Measurements from ENCODE around the gene GALNT13.

Gene GALNT13

DNA sequence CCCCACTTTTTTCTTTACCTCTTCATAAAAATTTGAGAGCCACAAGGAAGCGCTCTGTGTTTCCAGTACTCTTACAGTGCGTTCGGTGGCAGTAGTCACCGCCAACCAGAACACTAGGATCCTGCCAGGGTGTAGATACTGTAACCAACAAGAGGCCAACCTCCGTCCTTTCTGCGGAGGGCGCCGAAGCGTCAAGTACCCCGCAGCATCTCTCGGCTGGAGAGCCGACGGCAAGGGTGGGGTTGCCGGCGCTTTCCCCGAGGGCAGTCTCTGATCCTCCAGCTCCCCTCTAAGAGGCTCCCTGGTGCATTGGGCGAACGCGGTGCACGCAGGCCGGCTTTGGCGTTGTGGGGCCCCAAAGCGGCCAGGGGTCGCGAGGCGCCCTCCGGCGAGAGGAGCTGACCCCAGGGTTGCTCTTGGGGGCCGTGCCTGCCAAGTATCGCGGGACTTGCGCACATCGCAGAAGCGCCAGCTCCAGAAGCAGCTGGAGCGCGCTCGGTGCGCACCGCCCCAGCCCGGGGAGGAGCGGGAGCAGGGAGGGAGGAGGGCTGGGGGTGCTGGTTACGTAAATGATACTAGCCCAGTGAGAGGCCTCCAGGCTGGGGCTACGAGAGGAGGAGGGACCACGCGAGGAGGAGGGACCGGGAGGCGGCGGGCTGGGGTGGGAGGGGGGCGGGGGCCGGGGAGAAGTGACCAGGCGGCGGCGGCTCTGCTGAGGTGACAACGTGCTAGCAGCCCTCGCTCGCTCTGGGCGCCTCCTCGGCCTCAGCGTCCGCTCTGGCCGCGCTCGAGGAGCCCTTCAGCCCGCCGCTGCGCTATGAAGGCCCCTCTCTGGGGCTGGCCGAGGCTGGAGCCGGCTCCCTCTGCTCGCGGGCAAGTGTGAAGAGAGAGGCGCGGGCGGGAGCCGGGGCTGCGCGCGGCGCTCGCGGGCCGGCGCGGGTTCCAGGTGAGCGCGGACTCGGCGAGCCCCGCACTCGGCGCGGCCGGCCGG lies at the start of gene GALNT13:
GALNT13 (plus strand) TSS at position 692 of the 991 bp plus-strand sequence.
- Histone ChIP-seq H3K4me1 (ENCODE audit: control insufficient read depth, low read depth, low read length) (peaks cover 8% of the 10 kb centered on the region), H3K9me3 (ENCODE audit: control insufficient read depth, low read depth, low read length) (no peaks in the 10 kb centered on the region), H3K4me3 (ENCODE audit: low read length) (peak within 1 kb of the TSS; percentile 77), H3K9ac (ENCODE audit: low read length) (peak within 1 kb of the TSS; percentile 36), H3K27ac (ENCODE audit: low read length) (no peak within 1 kb of the TSS), H3K36me3 (ENCODE audit: control insufficient read depth, low read depth, low read length) (no peaks in the 10 kb centered on the region), H3K27me3 (ENCODE audit: control insufficient read depth, insufficient read depth, low read length) (peaks cover 46% of the 10 kb centered on the region)

DNA sequence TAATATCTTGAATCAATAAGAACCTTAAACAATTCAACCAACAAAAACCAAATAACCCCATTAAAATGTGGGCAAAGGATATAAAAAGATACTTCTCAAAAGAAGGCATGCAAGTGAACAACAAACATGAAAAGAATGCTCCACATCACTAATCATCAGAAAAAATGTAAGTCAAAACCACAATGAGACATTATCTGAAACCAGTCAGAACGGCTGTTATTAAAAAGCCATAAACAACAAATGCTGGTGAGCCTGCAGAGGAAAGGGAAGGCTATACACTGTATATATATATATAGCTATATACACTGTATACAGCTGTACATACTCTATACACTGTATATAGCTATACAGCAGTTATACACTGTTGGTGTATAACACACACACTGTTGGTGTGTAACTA lies 47.8 kb upstream of the GALNT13 start:
- no peaks in the 10 kb centered on the region for H3K27me3 ChIP-seq (ENCODE audit: control insufficient read depth, insufficient read depth, low read length)
- no peak overlapping the region for H3K4me3 ChIP-seq (ENCODE audit: low read length)
- H3K9ac ChIP-seq (ENCODE audit: low read length): no peak overlapping the region
- no peaks in the 10 kb centered on the region for H3K4me1 ChIP-seq (ENCODE audit: control insufficient read depth, low read depth, low read length)
- no peaks in the 10 kb centered on the region for H3K9me3 ChIP-seq (ENCODE audit: control insufficient read depth, low read depth, low read length)
- H3K36me3 ChIP-seq (ENCODE audit: control insufficient read depth, low read depth, low read length): no peaks in the 10 kb centered on the region
- H3K27ac ChIP-seq (ENCODE audit: low read length): no peak overlapping the region

DNA sequence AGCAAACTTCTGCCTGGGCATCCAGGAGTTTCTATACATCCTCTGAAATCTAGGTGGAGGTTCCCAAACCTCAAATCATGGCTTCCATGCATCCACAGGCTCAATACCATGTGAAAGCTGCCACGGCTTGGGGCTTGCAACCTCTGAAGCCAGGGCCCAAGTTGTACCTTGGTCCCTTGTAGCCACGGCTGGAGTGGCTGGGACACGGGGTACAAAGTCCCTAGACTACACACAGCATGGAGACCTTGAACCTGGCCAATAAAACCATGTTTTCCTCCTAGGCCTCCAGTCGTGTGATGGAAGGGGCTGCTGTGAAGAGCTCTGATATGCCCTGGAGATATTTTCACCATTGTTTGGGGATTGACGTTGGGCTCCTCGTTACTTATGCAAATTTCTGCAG lies 43.4 kb upstream of the GALNT13 start:
- H3K27me3 ChIP-seq (ENCODE audit: control insufficient read depth, insufficient read depth, low read length): no peaks in the 10 kb centered on the region
- H3K9ac ChIP-seq (ENCODE audit: low read length): no peak overlapping the region
- no peak overlapping the region for H3K27ac ChIP-seq (ENCODE audit: low read length)

DNA sequence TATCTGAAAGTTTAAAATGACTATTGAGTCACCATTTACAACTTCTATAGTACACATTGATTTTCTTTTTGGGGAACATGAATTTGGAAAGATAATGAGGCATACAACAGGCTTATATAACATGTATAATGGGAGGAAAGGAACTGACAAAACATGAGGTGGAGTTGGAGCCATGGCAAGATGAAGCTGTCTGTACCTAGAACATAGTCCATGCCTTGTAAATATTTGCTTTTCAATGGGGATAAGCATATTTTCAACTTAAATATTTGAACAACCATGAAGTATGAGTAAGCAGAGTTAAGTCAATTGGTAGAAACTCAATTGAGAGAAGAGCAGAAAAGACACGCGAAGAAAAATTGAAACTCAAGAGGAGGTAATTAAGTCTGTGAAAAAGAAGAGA lies 37.1 kb upstream of the GALNT13 start:
- H3K4me1 ChIP-seq (ENCODE audit: control insufficient read depth, low read depth, low read length): no peaks in the 10 kb centered on the region
- H3K36me3 ChIP-seq (ENCODE audit: control insufficient read depth, low read depth, low read length): no peaks in the 10 kb centered on the region
- no peaks in the 10 kb centered on the region for H3K27me3 ChIP-seq (ENCODE audit: control insufficient read depth, insufficient read depth, low read length)
- H3K4me3 ChIP-seq (ENCODE audit: low read length): no peak overlapping the region
- H3K9me3 ChIP-seq (ENCODE audit: control insufficient read depth, low read depth, low read length): no peaks in the 10 kb centered on the region
- no peak overlapping the region for H3K27ac ChIP-seq (ENCODE audit: low read length)
- H3K9ac ChIP-seq (ENCODE audit: low read length): no peak overlapping the region

More for the DNA sequence above, 43.4 kb upstream of the GALNT13 start:
- no peaks in the 10 kb centered on the region for H3K4me1 ChIP-seq (ENCODE audit: control insufficient read depth, low read depth, low read length)
- no peaks in the 10 kb centered on the region for H3K9me3 ChIP-seq (ENCODE audit: control insufficient read depth, low read depth, low read length)
- H3K4me3 ChIP-seq (ENCODE audit: low read length): no peak overlapping the region
- no peaks in the 10 kb centered on the region for H3K36me3 ChIP-seq (ENCODE audit: control insufficient read depth, low read depth, low read length)

DNA sequence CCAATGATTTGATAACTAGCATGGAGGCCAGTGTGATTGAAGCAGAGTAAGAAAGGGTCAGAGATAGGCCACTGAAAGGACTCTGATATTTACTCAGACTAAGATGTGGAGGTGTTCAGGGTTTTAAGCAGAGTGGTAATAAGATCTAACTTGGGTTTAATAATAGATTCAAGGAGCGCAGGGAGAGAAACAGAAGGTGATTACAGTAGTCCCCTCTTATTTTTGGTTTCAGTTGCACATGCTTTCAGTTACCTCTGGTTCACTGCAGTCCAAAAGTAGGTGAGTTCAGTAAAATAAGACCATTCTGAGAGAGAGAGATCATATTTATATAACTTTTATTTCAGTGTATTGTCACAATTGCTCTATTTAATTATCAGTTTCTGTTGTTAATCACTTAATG lies 13.5 kb upstream of the GALNT13 start:
- Histone ChIP-seq H3K9ac (ENCODE audit: low read length) (no peak overlapping the region), H3K9me3 (ENCODE audit: control insufficient read depth, low read depth, low read length) (no peaks in the 10 kb centered on the region), H3K36me3 (ENCODE audit: control insufficient read depth, low read depth, low read length) (no peaks in the 10 kb centered on the region), H3K4me1 (ENCODE audit: control insufficient read depth, low read depth, low read length) (no peaks in the 10 kb centered on the region), H3K27ac (ENCODE audit: low read length) (no peak overlapping the region), H3K4me3 (ENCODE audit: low read length) (no peak overlapping the region), H3K27me3 (ENCODE audit: control insufficient read depth, insufficient read depth, low read length) (no peaks in the 10 kb centered on the region)

DNA sequence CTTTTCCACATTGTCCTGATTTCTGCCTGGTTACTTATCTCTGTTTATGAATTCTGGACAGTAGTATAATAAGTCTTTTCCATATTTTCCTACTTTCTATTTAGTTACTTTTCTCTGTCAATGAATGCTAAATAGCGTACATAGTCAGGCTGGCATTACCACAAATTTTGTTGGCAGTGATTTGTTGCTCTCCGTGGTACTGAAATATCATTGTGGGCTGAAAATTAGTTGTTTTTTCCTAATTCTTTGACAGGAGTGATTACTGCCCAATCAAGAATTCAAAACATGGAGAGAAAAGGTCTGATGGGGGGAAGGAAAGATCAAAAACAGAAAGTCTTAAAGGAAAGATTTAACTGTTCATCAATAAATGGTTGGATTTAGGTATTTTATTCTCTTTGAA lies 7.7 kb upstream of the GALNT13 start:
- no peaks in the 10 kb centered on the region for H3K27me3 ChIP-seq (ENCODE audit: control insufficient read depth, insufficient read depth, low read length)
- no peaks in the 10 kb centered on the region for H3K9me3 ChIP-seq (ENCODE audit: control insufficient read depth, low read depth, low read length)
- no peak overlapping the region for H3K9ac ChIP-seq (ENCODE audit: low read length)
- H3K36me3 ChIP-seq (ENCODE audit: control insufficient read depth, low read depth, low read length): no peaks in the 10 kb centered on the region
- no peak overlapping the region for H3K4me3 ChIP-seq (ENCODE audit: low read length)
- H3K4me1 ChIP-seq (ENCODE audit: control insufficient read depth, low read depth, low read length): no peaks in the 10 kb centered on the region
- no peak overlapping the region for H3K27ac ChIP-seq (ENCODE audit: low read length)

DNA sequence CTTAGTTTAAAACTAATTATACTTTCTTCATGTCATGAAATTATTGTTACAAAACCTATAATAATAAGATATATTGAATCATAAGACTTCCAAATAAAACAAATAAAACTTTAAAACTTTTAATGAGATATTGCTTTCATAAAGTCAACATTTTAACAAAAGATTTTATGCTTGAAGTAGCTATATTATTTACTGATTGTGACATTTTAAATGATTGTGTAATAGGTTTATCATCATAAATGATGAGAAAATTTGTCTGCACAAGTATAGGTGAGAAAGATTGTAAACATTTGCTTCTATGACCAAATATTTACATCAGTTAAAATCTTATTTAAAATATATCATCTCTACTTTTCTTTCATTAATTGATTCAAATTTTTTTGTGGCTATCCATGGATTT lies 5.1 kb upstream of the GALNT13 start:
- Histone ChIP-seq H3K4me3 (ENCODE audit: low read length) (no peak overlapping the region), H3K27ac (ENCODE audit: low read length) (no peak overlapping the region), H3K27me3 (ENCODE audit: control insufficient read depth, insufficient read depth, low read length) (peaks cover 7% of the 10 kb centered on the region), H3K9me3 (ENCODE audit: control insufficient read depth, low read depth, low read length) (no peaks in the 10 kb centered on the region), H3K4me1 (ENCODE audit: control insufficient read depth, low read depth, low read length) (peaks cover 5% of the 10 kb centered on the region), H3K9ac (ENCODE audit: low read length) (no peak overlapping the region), H3K36me3 (ENCODE audit: control insufficient read depth, low read depth, low read length) (no peaks in the 10 kb centered on the region)

DNA sequence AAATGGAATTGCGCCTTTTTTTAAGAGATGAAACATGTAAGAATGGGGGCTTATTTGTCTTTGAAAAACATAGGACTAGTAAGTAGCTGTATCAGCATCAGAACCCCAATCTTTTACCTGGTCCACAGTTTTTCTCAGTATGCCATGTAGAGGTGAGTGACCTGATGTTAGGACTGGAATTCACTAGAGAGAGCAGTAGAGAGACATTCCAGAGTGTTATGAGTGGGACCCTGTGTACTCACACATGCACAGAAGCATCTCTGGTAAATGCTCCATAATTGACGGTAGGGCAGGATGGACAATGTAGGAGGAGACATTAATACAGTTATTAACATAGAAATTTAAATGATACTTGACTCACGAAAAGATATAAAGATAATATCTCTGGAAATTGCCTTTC lies 1.4 kb upstream of the GALNT13 start:
- Histone ChIP-seq H3K9ac (ENCODE audit: low read length) (no peak overlapping the region), H3K9me3 (ENCODE audit: control insufficient read depth, low read depth, low read length) (no peaks in the 10 kb centered on the region), H3K4me1 (ENCODE audit: control insufficient read depth, low read depth, low read length) (peaks cover 8% of the 10 kb centered on the region), H3K27ac (ENCODE audit: low read length) (no peak overlapping the region), H3K4me3 (ENCODE audit: low read length) (peak overlapping the region; percentile 77), H3K27me3 (ENCODE audit: control insufficient read depth, insufficient read depth, low read length) (peaks cover 40% of the 10 kb centered on the region), H3K36me3 (ENCODE audit: control insufficient read depth, low read depth, low read length) (no peaks in the 10 kb centered on the region)

DNA sequence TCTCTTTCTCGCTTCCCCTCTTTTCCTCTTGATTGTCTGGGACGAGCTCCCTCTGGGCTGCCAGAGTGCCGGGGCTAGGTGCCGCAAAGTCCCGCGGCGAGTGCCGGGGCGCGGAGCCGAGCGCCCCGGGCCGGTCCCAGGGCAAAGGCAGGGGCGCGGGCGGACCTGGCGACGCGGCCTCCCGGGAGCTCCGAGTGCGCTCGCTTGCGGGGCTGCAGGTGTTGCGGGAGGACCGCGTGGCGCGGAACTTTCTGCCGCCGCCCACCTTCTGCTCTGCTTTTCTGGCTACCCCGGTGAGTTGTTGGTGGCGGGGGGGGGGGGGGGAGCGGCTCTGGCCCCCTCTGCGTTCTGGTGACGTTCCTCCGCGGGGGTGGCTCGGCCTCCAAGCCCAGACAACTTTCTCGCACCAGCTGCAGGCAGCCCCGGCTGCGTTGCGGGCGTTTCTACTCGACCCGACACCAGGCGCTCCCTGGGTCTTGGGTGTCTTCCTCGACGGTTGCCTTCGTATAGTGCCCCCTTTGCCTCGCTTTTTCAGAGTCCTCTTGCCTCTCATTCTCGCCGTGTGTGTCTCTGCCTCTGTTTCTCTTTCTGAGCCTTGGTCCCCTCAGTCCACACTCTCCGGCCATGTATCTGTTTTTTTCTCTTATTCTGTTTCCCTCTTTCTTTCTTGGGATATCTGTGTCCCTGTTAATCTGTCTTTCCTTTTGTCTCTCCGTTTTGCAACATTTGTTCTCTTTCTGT lies 759 bp downstream of the GALNT13 start:
- H3K9me3 ChIP-seq (ENCODE audit: control insufficient read depth, low read depth, low read length): no peaks in the 10 kb centered on the region
- H3K27me3 ChIP-seq (ENCODE audit: control insufficient read depth, insufficient read depth, low read length): peaks cover 46% of the 10 kb centered on the region
- peak overlapping the region; percentile 77 for H3K4me3 ChIP-seq (ENCODE audit: low read length)
- no peak overlapping the region for H3K27ac ChIP-seq (ENCODE audit: low read length)
- peak overlapping the region; percentile 36 for H3K9ac ChIP-seq (ENCODE audit: low read length)
- no peaks in the 10 kb centered on the region for H3K36me3 ChIP-seq (ENCODE audit: control insufficient read depth, low read depth, low read length)
- H3K4me1 ChIP-seq (ENCODE audit: control insufficient read depth, low read depth, low read length): peaks cover 8% of the 10 kb centered on the region

DNA sequence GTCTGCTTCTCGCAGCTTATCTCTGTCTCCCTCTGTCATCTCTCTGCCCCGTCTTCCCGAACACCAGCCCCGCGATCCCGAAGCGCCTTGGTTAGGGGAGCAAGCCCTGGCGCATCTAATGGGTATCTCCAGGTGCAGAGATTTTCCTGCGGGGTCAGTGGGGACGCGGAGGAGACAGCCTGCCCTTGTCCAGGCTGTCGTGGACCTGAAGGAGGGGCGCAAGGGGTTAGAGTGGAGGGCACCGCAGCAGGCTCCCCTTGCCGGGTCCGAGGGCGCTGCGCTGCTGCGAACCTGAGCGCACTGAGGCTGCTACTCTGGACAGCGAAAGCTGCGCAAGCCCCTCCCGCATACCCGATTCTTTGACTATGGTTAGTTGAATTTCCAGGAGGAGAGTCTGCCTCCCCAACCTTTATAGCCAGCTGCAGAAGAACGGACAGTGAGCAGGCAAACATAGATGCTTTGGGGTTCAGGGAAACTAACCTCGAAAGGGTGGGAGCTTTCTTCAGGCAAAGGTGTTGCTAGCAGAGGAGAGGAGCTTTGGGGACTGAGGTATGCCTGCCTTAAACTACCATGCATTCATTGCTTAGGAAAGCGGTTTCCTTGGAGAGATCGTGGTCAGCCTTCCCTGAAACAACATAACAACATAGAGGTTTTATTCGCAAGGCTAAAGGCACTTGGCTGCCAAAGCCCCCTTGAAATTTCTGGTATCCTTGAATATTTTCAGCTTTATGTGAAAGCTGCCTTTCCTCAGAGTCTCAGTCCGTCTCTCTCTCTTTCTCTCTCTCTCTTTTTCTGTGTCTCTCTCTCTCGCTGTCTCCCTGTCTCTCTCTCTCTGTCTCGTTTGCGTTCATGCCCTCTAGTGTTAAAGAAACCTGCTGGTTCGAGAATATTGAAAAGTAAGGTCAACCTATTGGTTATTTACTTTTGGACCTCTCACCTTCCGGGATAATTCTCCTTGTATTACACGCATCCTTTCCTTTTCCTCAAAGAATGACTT lies 1.6 kb downstream of the GALNT13 start:
- Histone ChIP-seq H3K4me3 (ENCODE audit: low read length) (peak overlapping the region; percentile 77), H3K36me3 (ENCODE audit: control insufficient read depth, low read depth, low read length) (no peaks in the 10 kb centered on the region), H3K4me1 (ENCODE audit: control insufficient read depth, low read depth, low read length) (peaks cover 8% of the 10 kb centered on the region), H3K9me3 (ENCODE audit: control insufficient read depth, low read depth, low read length) (no peaks in the 10 kb centered on the region), H3K9ac (ENCODE audit: low read length) (peak overlapping the region; percentile 36), H3K27ac (ENCODE audit: low read length) (no peak overlapping the region), H3K27me3 (ENCODE audit: control insufficient read depth, insufficient read depth, low read length) (peaks cover 46% of the 10 kb centered on the region)
